Measurements from ENCODE around the gene SPOCK1.

DNA sequence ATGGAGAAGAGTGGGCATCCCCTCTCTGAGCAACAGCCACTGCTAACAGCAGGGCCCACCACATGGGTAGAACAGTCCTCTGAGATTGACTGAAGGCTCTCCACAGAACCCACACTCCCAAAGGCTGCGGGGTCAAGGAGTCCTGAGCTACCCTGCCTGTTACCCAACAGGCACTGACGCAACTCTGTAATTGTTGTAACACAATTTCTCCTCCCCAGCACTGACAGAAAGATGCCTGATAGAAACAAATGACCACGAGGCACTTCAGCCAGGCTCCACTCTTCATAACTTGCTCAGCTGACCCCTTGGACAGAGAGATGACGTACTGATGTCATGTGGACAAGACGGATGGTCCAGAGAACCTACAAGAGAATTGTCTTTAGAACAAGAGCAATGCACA is 220.7 kb downstream of the SPOCK1 start:
- TF ChIP-seq GATA2 (CRISPR knock-in tag; IDR thresholded peaks at IDR 0.05) (no peak), POLR2AphosphoS5 (IDR thresholded peaks at IDR 0.05; ENCODE audit: control insufficient read depth, insufficient read depth, low read depth, low read length) (no peak), NR4A1 (CRISPR knock-in tag; IDR thresholded peaks at IDR 0.05) (no peak), NR4A1 (tag; IDR thresholded peaks at IDR 0.05) (no peak), CREB1 (IDR thresholded peaks at IDR 0.05) (no peak), CREB1 (CRISPR knock-in tag; IDR thresholded peaks at IDR 0.05) (no peak)
- TF ChIP-seq, protein P1, sequence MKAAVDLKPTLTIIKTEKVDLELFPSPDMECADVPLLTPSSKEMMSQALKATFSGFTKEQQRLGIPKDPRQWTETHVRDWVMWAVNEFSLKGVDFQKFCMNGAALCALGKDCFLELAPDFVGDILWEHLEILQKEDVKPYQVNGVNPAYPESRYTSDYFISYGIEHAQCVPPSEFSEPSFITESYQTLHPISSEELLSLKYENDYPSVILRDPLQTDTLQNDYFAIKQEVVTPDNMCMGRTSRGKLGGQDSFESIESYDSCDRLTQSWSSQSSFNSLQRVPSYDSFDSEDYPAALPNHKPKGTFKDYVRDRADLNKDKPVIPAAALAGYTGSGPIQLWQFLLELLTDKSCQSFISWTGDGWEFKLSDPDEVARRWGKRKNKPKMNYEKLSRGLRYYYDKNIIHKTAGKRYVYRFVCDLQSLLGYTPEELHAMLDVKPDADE (conservative IDR thresholded peaks at IDR 0.05; ENCODE audit: control insufficient read depth, low read depth, low read length), result no peak
- TF ChIP-seq, protein P2, sequence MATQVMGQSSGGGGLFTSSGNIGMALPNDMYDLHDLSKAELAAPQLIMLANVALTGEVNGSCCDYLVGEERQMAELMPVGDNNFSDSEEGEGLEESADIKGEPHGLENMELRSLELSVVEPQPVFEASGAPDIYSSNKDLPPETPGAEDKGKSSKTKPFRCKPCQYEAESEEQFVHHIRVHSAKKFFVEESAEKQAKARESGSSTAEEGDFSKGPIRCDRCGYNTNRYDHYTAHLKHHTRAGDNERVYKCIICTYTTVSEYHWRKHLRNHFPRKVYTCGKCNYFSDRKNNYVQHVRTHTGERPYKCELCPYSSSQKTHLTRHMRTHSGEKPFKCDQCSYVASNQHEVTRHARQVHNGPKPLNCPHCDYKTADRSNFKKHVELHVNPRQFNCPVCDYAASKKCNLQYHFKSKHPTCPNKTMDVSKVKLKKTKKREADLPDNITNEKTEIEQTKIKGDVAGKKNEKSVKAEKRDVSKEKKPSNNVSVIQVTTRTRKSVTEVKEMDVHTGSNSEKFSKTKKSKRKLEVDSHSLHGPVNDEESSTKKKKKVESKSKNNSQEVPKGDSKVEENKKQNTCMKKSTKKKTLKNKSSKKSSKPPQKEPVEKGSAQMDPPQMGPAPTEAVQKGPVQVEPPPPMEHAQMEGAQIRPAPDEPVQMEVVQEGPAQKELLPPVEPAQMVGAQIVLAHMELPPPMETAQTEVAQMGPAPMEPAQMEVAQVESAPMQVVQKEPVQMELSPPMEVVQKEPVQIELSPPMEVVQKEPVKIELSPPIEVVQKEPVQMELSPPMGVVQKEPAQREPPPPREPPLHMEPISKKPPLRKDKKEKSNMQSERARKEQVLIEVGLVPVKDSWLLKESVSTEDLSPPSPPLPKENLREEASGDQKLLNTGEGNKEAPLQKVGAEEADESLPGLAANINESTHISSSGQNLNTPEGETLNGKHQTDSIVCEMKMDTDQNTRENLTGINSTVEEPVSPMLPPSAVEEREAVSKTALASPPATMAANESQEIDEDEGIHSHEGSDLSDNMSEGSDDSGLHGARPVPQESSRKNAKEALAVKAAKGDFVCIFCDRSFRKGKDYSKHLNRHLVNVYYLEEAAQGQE (IDR thresholded peaks at IDR 0.05; ENCODE audit: borderline replicate concordance), result no peak
- TF ChIP-seq, protein P2 (CRISPR knock-in tag; IDR thresholded peaks at IDR 0.05; ENCODE audit: low read depth), result no peak
